NCI-H446 treated with DMSO at 0.1 percent for 48 hours (cell line): ENCODE measurements around the gene GTSE1.

Experiments
- DNase-seq: peaks from one replicate; lab custom pipeline; 2025; lab: John Stamatoyannopoulos, UW

Gene GTSE1

GRCh38 chr22:46353483-46354105 lies 56.9 kb downstream of the GTSE1 start:
- DNase-seq = no peak

DNA sequence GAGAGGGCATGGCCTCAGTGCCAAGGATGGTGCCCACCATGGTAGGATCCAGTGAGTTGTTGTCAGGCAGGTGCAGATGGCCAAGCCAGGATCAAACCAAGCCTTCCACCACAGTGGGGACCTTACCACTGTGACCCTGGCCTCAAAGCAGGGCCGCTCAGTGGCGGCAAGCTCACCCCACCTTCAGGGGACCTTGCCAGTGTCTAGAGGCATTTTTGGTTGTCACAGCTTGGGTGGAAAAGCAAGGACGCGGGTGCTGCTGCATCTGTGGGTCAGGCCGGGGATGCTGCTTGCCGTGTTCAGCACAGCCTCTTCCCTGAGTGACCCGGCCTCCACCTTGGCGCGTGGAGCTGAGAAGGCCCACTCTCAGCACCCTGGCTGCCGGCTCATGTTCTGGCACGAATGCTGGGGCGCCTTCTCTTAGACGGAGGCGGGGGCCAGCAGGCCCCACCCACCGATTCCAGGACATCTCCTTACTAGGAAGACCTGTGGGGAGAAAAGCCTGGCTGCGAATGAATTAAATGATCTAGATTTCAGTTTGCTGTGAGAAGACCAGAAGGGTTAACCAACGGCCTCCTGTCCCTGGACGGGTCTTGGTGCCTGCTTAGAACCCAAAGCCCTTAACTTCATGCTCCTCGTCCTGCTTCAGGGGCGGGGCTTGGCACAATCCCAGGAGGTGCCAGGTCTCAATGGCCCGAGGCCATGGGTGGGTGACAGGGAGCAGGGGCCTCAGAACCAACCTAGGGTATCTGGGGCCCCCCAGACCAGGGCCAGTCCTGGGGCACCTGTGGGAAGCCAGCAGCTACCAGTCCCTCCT lies 57.7 kb downstream of the GTSE1 start:
- DNase-seq = no peak

DNA sequence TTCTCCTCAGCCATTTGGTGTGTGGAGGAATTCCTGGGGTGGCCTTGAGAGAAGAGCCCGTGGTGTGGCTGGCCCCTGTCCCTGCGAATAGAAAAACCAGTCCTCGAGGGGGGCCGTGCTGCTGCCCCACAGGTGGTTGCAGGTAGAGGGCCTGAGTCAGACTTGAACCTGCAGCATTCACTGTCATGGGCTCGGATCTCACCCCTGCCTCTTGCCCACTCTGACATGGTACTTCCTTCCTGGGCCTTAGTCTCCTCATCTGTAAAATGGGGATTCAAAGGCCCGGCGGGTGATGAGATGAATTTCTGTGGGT lies 58.3 kb downstream of the GTSE1 start:
- no peak for DNase-seq

DNA sequence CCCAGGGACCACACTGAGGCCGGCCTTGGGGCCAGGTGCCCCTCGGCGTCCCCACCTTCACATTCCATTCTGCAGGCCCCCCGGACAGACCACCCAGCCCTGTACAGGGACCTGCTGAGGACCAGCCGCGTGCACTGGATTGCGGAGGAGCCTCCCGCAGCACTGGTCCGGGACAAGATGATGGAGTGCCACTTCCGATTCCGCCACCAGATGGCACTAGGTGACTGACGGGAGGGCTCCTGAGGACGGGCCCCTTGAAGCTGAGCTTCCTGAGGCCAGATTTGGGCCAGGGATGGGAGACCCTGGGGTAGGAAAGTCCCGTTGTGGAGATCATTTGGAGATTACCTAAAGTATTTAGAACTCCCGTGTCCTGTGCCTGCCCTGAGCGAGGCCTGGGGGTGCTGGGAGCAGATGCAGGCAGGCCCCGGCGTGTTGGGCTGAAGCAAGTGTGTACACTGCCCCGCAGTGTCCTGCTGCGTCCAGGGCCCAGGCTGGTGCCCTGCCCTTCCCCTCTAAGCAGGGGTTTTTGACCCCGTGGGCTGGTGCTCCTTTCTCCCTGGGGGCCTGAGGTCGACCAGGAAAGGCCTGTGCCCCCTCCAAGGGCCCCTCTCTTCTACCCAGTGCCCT lies 58.8 kb downstream of the GTSE1 start:
- DNase-seq = no peak

DNA sequence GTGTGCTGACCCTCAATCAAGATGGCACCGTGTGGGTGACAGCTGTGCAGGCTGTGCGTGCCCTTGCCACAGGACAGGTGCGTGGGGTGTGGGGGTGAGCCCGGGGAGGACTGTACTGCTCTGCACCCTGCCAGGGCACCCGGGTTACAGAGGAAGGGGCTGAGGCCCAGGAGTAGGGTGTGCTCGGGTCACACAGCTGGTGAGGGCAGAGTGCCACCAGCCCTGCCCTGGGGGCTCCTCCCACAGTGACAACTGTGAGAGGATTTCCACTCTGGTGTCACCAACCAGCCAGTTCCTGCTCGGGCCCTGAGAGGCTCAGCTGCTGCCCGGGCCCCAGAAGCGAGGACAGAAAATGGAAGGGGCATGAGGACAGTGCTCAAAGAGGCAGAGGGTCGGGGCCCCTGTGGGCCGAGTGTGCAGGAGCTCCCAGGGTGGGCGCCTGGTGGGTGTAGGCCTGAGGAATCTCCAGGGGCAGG lies 59.4 kb downstream of the GTSE1 start:
- no peak for DNase-seq

GRCh38 chr22:46356496-46357480 lies 60.1 kb downstream of the GTSE1 start:
- DNase-seq = no peak

- DNase-seq = no peak
Observed at GRCh38 chr22:46357711-46358520, 61.2 kb downstream of the GTSE1 start.

GRCh38 chr22:46358766-46359165 lies 62.1 kb downstream of the GTSE1 start:
- DNase-seq = no peak

- no peak for DNase-seq
Observed at GRCh38 chr22:46359362-46359761, 62.7 kb downstream of the GTSE1 start.

DNA sequence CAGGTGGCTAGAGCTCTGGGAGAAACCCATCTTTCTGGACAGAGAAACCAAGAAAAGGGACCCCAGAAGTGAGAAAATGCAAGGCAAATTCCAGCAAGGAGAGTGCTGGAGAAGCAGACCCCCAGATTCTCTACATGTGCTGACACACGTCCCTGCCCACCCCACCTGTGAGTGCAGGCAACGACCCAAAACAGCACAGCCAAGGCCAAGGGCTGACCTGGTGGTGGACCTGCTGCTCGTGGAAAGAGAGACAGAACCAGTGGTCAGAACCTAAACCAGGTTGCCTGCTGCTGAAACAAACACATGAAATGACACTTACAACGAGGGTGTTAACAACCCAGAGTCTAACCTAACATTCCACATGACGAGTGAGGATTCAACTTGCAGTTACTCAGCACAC lies 63.4 kb downstream of the GTSE1 start:
- no peak for DNase-seq

DNA sequence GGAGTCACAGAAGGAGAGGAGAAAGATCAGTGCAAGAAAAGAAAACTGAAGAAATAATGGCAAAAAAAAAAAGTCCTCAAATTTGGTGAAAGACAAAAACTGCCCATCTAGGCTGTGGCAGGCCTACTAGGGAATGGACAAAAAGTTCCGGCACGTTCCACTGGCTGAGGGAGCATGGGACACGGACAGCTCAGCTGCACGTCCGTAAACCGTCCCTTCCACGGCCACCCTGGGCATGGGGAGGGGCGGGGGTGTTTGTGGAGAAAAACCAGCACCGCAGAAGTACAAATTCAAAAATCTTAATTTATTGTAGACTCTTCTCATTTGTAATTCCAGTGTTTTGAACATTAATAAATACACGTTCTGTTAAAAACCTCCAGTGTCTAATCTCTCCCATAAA lies 64.2 kb downstream of the GTSE1 start:
- DNase-seq = no peak

DNA sequence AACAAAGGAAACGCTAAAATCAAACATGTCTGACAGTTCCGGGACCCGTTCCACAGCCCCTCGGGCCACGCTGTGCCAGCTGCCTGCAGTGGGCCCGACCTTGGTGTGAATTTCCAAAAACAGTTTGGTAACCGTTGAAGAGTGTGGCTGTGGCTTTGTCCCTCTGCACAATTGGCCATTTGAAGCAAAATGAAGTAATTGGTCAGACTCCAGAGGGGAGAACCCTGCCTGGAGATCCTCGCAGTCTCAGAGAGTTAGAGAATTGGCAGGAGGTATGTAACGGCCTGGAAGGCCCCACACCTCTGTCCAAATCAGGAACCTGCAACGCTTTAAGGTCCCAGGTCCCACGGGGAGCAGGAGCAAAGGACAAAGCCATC lies 65.1 kb downstream of the GTSE1 start:
- no peak for DNase-seq

DNA sequence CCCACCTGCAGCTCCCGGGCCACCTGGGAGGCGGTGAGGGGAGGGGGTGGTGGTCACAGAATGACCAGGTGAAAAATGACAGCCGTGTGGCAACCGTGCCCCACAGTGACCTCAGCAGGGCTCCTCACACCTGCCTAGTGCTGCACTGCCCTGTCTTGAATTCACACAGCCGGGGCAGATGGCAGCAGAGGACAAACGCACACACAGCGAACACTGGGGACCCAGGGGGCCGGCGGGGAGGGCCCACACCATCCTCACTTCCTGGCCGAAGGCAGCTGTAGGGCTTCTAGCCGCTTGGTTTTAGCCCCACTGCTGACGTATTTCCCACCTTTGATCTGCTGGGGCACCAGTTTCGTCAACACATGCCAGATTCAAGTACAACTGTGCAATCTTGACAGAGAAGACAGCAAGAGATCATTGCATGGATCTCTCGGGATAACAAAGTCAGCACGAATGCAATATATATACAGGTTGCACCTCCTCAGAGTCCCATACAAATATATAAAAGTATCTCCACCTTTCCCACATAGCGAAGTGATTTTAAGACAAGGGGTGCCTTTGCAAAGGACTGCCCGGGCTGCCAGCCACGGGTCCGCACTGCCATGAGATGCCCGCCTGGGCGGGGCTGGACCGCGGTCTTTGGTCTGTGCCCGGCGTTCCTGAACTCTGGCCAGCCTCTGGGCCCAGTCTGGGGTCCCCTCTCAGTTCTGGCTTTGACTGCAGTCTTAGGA lies 65.7 kb downstream of the GTSE1 start:
- DNase-seq = no peak

- no peak for DNase-seq
Observed at GRCh38 chr22:46362934-46363515, 66.4 kb downstream of the GTSE1 start.

DNA sequence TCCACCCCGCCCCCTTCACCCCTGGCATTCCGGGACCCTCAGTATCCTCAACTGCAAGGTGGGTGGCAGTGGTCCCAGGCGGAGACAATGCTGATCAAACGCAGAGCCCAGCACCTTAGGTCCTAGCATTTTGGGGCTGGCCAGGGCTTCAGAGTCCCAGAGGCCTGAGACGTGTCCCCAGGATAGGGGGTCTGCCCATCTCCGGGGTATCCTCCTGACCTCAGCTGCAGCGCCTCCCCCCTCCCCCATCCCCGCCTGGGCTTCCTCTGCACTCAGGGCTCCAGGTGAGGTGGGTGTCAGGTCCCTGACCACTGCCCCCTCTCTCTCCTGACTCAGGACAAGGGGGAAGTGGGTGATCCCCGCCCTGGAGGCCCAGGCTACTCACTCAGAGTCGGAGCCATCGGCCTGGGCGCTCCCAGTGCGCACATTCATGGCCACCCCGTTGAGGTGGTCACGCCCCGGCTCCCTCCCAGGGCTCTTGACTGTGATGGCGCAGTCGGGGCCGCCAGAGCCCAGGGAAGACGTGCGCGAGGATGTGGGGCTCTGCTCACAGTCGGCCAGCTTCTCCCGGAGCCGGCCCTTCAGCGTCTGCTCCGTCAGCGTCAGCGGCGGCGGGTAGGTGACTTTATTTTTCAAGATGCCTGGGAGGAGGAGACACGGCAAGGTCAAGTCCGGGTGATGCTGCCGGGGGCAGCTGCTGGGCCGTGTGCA lies 67.1 kb downstream of the GTSE1 start:
- no peak for DNase-seq

- no peak for DNase-seq
Observed at GRCh38 chr22:46364341-46365165, 67.9 kb downstream of the GTSE1 start.

- DNase-seq = no peak
Observed at GRCh38 chr22:46365166-46365624, 68.5 kb downstream of the GTSE1 start.

DNA sequence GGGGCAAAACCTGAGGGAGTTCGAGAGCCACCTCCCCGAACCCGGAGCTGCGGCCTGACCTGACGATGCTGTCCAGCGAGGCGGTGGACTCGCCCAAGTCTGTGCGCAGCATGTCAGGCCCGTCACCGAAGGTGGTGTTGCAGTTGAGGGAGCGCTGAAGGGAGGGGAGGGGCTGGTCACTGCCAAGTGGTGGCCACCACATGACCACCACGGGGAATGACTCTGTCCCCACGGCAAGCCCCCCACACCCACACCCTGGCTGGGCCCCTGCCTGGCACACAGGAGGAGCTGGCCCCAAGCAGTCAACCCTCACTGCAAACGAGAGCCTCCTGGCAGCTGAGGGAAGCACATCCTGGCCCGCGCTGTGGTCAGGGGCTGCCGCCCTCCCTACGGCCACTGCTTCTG lies 69.7 kb downstream of the GTSE1 start:
- DNase-seq = no peak
